ENCODE results near the gene TCF4.

TCF4 gene

DNA sequence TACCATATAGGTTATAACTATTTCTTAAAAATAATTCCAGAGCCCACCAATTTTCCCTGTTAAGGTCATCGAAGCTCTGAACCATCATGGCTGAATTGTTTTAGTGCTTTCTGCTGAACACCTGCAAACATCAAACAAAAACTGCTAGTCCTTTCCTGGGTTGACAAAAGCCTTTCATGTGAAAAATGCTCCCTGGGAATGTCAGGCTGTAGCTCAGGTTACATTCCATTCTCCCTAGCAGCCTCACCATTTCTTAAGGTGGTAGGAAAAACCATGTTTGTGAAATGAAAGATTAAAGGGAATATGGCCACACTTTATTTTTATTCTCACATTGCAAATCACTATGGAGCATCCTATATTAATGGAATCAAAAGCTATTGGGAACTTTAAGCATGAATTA is 5.7 kb downstream of the TCF4 start:
- TF ChIP-seq FOXP2 (optimal IDR thresholded peaks at IDR 0.05; ENCODE audit: control extremely low read depth, extremely low read length, insufficient read depth) (no peak), POLR2AphosphoS5 (IDR thresholded peaks at IDR 0.05; ENCODE audit: borderline replicate concordance, low read depth, low read length) (no peak), EZH2 (IDR thresholded peaks at IDR 0.05) (no peak)
- DNase-seq (ENCODE audit: low read depth, low spot score): no peak
- Histone ChIP-seq H3K36me3 (ENCODE audit: insufficient read depth, low read length) (no peaks in the 10 kb centered on the region), H3K4me3 (no peak overlapping the region), H3K27ac (no peak overlapping the region), H3K9me3 (ENCODE audit: low read depth, low read length) (no peaks in the 10 kb centered on the region), H3K9ac (ENCODE audit: insufficient read length) (no peak overlapping the region)

GRCh38 chr18:55579501-55580270 is 8.3 kb downstream of the TCF4 start:
- Histone ChIP-seq H3K9ac (ENCODE audit: insufficient read length) (no peak overlapping the region), H3K9me3 (ENCODE audit: low read depth, low read length) (no peaks in the 10 kb centered on the region), H3K27ac (peak overlapping the region; percentile 23; the same call in 1 of the 2 replicates), H3K36me3 (ENCODE audit: insufficient read depth, low read length) (peaks cover 8% of the 10 kb centered on the region; the same call in 1 of the 2 replicates), H3K4me3 (no peak overlapping the region)
- TF ChIP-seq POLR2AphosphoS5 (IDR thresholded peaks at IDR 0.05; ENCODE audit: borderline replicate concordance, low read depth, low read length): no peak
- no peak for TF ChIP-seq FOXP2 (optimal IDR thresholded peaks at IDR 0.05; ENCODE audit: control extremely low read depth, extremely low read length, insufficient read depth)
- TF ChIP-seq EZH2 (IDR thresholded peaks at IDR 0.05): no peak
- no peak for DNase-seq (ENCODE audit: low read depth, low spot score)

DNA sequence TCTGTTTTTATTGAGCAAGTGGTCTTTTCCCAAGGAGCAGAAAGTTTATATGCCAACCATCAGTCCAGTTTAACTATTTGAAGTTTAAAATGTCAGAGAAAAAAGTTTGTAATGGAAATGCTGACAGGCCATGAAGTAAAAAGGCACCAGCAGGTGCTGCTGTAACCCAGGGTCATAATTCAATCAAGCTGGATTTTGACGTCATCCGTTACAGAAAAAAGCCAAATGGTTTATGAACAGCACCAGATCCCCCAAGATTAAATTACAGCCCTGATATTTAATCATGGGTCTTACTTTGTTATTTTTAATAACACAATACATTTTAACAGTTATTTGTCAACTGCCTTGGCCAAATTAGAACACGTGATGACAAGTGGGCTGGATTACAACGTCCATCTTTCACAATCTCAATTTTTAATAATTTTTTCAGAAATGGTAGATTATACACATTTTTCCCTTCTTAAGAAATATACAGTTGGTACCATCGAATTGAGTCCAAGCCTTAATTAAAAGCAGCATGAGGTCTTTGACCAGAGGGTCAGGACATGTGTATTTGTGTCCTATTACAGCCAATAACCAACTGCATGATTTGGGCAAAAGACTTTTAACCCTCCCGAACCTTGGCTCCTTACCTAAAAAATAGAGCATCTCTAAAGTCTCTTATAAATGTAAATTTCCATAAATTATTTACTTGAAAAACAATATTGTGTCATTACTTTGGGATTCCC is 10.0 kb downstream of the TCF4 start:
- Histone ChIP-seq H3K4me3 (no peak overlapping the region), H3K9ac (ENCODE audit: insufficient read length) (no peak overlapping the region), H3K36me3 (ENCODE audit: insufficient read depth, low read length) (peaks cover 10% of the 10 kb centered on the region; the same call in 1 of the 2 replicates), H3K9me3 (ENCODE audit: low read depth, low read length) (no peaks in the 10 kb centered on the region), H3K27ac (no peak overlapping the region)
- no peak for DNase-seq (ENCODE audit: low read depth, low spot score)
- TF ChIP-seq EZH2 (IDR thresholded peaks at IDR 0.05): no peak
- TF ChIP-seq POLR2AphosphoS5 (IDR thresholded peaks at IDR 0.05; ENCODE audit: borderline replicate concordance, low read depth, low read length): no peak
- no peak for TF ChIP-seq FOXP2 (optimal IDR thresholded peaks at IDR 0.05; ENCODE audit: control extremely low read depth, extremely low read length, insufficient read depth)

- no peaks in the 10 kb centered on the region for H3K9me3 ChIP-seq (ENCODE audit: low read depth, low read length)
- no peak for TF ChIP-seq POLR2AphosphoS5 (IDR thresholded peaks at IDR 0.05; ENCODE audit: borderline replicate concordance, low read depth, low read length)
- no peak for TF ChIP-seq EZH2 (IDR thresholded peaks at IDR 0.05)
- no peak for TF ChIP-seq FOXP2 (optimal IDR thresholded peaks at IDR 0.05; ENCODE audit: control extremely low read depth, extremely low read length, insufficient read depth)
- no peak overlapping the region for H3K27ac ChIP-seq
- no peak for DNase-seq (ENCODE audit: low read depth, low spot score)
- H3K36me3 ChIP-seq (ENCODE audit: insufficient read depth, low read length): peaks cover 10% of the 10 kb centered on the region; the same call in 1 of the 2 replicates
- no peak overlapping the region for H3K9ac ChIP-seq (ENCODE audit: insufficient read length)
- no peak overlapping the region for H3K4me3 ChIP-seq
Observed at GRCh38 chr18:55576001-55576400, 12.0 kb downstream of the TCF4 start.

DNA sequence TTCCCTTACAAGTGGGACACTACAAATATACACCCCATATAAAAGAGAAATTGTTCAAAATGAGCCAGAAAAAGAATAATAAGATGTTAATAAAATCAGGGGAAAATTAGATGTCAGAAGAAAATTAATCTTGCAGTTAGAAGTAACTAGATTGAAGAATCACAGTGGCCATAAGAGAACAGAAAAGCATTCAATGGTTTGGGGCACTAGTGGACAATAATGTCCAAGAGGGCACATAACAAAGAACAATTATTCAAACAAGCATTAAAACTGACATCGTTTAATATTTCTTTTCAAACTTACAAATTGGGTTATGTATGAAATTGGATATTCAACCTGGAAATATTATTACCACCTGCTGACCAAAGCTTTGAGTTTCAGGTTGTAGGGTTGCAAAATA is 12.9 kb downstream of the TCF4 start:
- H3K9me3 ChIP-seq (ENCODE audit: low read depth, low read length): no peaks in the 10 kb centered on the region
- H3K27ac ChIP-seq: no peak overlapping the region
- H3K4me3 ChIP-seq: no peak overlapping the region
- TF ChIP-seq FOXP2 (optimal IDR thresholded peaks at IDR 0.05; ENCODE audit: control extremely low read depth, extremely low read length, insufficient read depth): no peak
- TF ChIP-seq EZH2 (IDR thresholded peaks at IDR 0.05): no peak
- no peak for TF ChIP-seq POLR2AphosphoS5 (IDR thresholded peaks at IDR 0.05; ENCODE audit: borderline replicate concordance, low read depth, low read length)
- peaks cover 10% of the 10 kb centered on the region; the same call in 1 of the 2 replicates for H3K36me3 ChIP-seq (ENCODE audit: insufficient read depth, low read length)
- no peak overlapping the region for H3K9ac ChIP-seq (ENCODE audit: insufficient read length)
- no peak for DNase-seq (ENCODE audit: low read depth, low spot score)

DNA sequence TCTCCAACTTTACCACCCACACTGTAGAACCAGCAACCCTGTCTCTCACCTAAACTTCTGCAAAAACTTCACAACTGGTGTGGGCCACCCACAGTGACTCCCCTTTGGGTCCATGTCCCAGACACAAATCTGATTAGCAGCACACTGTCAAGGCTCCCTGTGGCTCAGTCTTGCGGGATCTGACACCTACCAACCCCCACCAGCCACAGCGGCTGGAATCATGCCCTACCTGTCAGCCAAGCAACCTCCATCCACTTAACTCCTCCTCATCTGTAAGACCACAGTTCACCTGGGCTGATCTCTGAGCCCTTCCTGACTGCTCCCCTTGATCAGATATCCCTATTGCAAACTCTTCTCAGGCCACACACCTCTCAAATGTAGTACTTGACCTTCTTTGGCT is 14.6 kb downstream of the TCF4 start:
- H3K27ac ChIP-seq: no peak overlapping the region
- no peak overlapping the region for H3K9ac ChIP-seq (ENCODE audit: insufficient read length)
- no peak overlapping the region for H3K4me3 ChIP-seq
- no peak for DNase-seq (ENCODE audit: low read depth, low spot score)
- H3K9me3 ChIP-seq (ENCODE audit: low read depth, low read length): no peaks in the 10 kb centered on the region
- TF ChIP-seq EZH2 (IDR thresholded peaks at IDR 0.05) (no peak), FOXP2 (optimal IDR thresholded peaks at IDR 0.05; ENCODE audit: control extremely low read depth, extremely low read length, insufficient read depth) (no peak), POLR2AphosphoS5 (IDR thresholded peaks at IDR 0.05; ENCODE audit: borderline replicate concordance, low read depth, low read length) (no peak)
- peaks cover 10% of the 10 kb centered on the region; the same call in 1 of the 2 replicates for H3K36me3 ChIP-seq (ENCODE audit: insufficient read depth, low read length)

- H3K36me3 ChIP-seq (ENCODE audit: insufficient read depth, low read length): peaks cover 9% of the 10 kb centered on the region; the same call in 1 of the 2 replicates
- no peak for TF ChIP-seq POLR2AphosphoS5 (IDR thresholded peaks at IDR 0.05; ENCODE audit: borderline replicate concordance, low read depth, low read length)
- no peak for TF ChIP-seq EZH2 (IDR thresholded peaks at IDR 0.05)
- TF ChIP-seq FOXP2 (optimal IDR thresholded peaks at IDR 0.05; ENCODE audit: control extremely low read depth, extremely low read length, insufficient read depth): no peak
- no peak for DNase-seq (ENCODE audit: low read depth, low spot score)
- H3K4me3 ChIP-seq: no peak overlapping the region
- no peak overlapping the region for H3K9ac ChIP-seq (ENCODE audit: insufficient read length)
- no peaks in the 10 kb centered on the region for H3K9me3 ChIP-seq (ENCODE audit: low read depth, low read length)
- H3K27ac ChIP-seq: no peak overlapping the region
Observed at GRCh38 chr18:55570966-55571365, 17.0 kb downstream of the TCF4 start.

DNA sequence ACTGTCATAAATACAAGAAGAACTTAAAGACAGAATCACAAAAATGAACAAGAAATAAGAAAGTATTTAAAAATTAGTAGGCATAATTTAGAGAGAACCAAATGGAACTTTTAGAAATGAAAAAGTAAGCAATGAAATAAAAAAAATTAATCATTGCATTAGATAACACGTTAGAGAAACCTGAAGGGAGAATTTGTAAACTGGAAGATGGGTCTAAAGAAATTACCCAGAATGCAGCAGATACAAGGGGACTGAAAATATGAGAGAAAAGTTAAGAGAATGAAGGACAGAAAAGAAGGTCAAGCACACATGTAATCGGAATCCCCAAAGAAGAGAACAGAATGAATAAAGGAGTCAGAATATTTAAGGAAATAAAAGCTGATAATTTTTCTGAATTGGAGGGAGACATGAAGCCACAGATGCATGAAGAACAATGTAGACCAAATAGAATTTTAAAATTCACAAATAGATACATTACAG is 21.5 kb downstream of the TCF4 start:
- Histone ChIP-seq H3K9me3 (ENCODE audit: low read depth, low read length) (no peaks in the 10 kb centered on the region), H3K9ac (ENCODE audit: insufficient read length) (no peak overlapping the region), H3K4me3 (no peak overlapping the region), H3K36me3 (ENCODE audit: insufficient read depth, low read length) (peaks cover 8% of the 10 kb centered on the region), H3K27ac (no peak overlapping the region)
- no peak for TF ChIP-seq FOXP2 (optimal IDR thresholded peaks at IDR 0.05; ENCODE audit: control extremely low read depth, extremely low read length, insufficient read depth)
- no peak for TF ChIP-seq EZH2 (IDR thresholded peaks at IDR 0.05)
- TF ChIP-seq POLR2AphosphoS5 (IDR thresholded peaks at IDR 0.05; ENCODE audit: borderline replicate concordance, low read depth, low read length): no peak
- DNase-seq (ENCODE audit: low read depth, low spot score): no peak
